ENCODE results near the gene MYL9. TPM values are rescaled to one million over a fixed set of nuclear protein-coding genes. Genes with fewer than 3 reads are reported as not detected.

MYL9 gene
- total and polyA plus RNA-seq, 2 of the 4 experiments (the other 2 are of a cell fraction), result 97.5 to 425 TPM

GRCh38 chr20:36547186-36548005 lies 6.1 kb downstream of the MYL9 start:
- intact Hi-C loops (cut with micrococcal nuclease), result no loop called here
- peaks cover 51% of the 10 kb centered on the region for H3K36me3 ChIP-seq (ENCODE audit: control insufficient read depth, insufficient read depth, low read length)
- dilution Hi-C loops (cut with HindIII; ENCODE audit: low sequenced_read_pairs, unreplicated experiment), result no loop called here
- no peak overlapping the region for H2BK20ac ChIP-seq (ENCODE audit: low read depth, low read length)
- no peak overlapping the region for H3K9ac ChIP-seq (ENCODE audit: low read depth, low read length)
- H4K91ac ChIP-seq (ENCODE audit: insufficient read depth, low read depth, low read length), result no peak overlapping the region
- no peak overlapping the region for H3K14ac ChIP-seq (replicated peaks; ENCODE audit: low read depth, low read length)
- H3K27me3 ChIP-seq (ENCODE audit: control insufficient read depth, insufficient read depth, low read length), result no peaks in the 10 kb centered on the region
- no peak overlapping the region for H3K18ac ChIP-seq (ENCODE audit: low read depth, low read length)
- H3K9me1 ChIP-seq (ENCODE audit: insufficient read depth, low read length), result peaks cover 21% of the 10 kb centered on the region
- DNase-seq, result no peak
- no peak overlapping the region for H4K5ac ChIP-seq (ENCODE audit: low read depth, low read length)
- H2BK5ac ChIP-seq (ENCODE audit: low read depth, low read length, poor library complexity, severe bottlenecking), result no peak overlapping the region
- H2AK9ac ChIP-seq (replicated peaks; ENCODE audit: low read depth, low read length, poor library complexity), result no peak overlapping the region
- no peak overlapping the region for H3K4me3 ChIP-seq (ENCODE audit: insufficient read depth, low read depth, low read length)
- peaks cover 19% of the 10 kb centered on the region for H3K4me1 ChIP-seq (ENCODE audit: control insufficient read depth, insufficient read depth, low read length)
- H3K56ac ChIP-seq (ENCODE audit: extremely low read depth, insufficient read depth, low read length), result no peak overlapping the region
- H4K20me1 ChIP-seq (ENCODE audit: insufficient read depth, low read length), result peaks cover 88% of the 10 kb centered on the region
- no peak overlapping the region for H3K27ac ChIP-seq (ENCODE audit: insufficient read depth, low read length)
- WGBS, 2 experiments (ENCODE audit: extremely low coverage in 2 of 2, insufficient read length in 1 of 2), result no CpG with 5 or more reads among the region's 12 CpGs
- no peak overlapping the region for H3K4ac ChIP-seq (ENCODE audit: low read depth, low read length)
- peaks cover 16 to 81% of the 10 kb centered on the region in 2 experiments; a peak in 3 of 4 replicates for H3K79me1 ChIP-seq (ENCODE audit: low read depth in 1 of 2, low read length in 2 of 2)
- H2AFZ ChIP-seq (replicated peaks; ENCODE audit: low read length, poor library complexity), result no peak overlapping the region
- no peak overlapping the region for H2BK15ac ChIP-seq (ENCODE audit: low read depth, low read length)
- no peak for ATAC-seq (ENCODE audit: low read depth)
- BruUV-seq (replicated peaks), result no TSS peak
- CTCF ChIA-PET, result no interaction called here
- no peak overlapping the region for H4K8ac ChIP-seq (ENCODE audit: low read depth in 2 of 2, low read length in 2 of 2)
- H2BK120ac ChIP-seq (ENCODE audit: low read depth, low read length), result no peak overlapping the region
- no peak overlapping the region for H3K4me2 ChIP-seq (ENCODE audit: low read depth, low read length)
- in situ Hi-C loops (cut with MboI; ENCODE audit: low sequenced_read_pairs), result no loop called here
- no peaks in the 10 kb centered on the region for H3K9me3 ChIP-seq (ENCODE audit: control insufficient read depth, insufficient read depth, low read length)
- H2AK5ac ChIP-seq (ENCODE audit: low read depth, low read length), result no peak overlapping the region
- POLR2A ChIA-PET (ENCODE audit: unreplicated experiment), result interaction anchor here (0.6 kb wide), 1 partner anchor 10 kb away, joined by 3 read pairs; no protein-coding TSS in a partner anchor
- no peak overlapping the region for H3K23ac ChIP-seq (ENCODE audit: low read depth, low read length)
- no peak for TF ChIP-seq USF2 (IDR thresholded peaks at IDR 0.05; ENCODE audit: low read depth, low read length)
- TF ChIP-seq, protein P1, sequence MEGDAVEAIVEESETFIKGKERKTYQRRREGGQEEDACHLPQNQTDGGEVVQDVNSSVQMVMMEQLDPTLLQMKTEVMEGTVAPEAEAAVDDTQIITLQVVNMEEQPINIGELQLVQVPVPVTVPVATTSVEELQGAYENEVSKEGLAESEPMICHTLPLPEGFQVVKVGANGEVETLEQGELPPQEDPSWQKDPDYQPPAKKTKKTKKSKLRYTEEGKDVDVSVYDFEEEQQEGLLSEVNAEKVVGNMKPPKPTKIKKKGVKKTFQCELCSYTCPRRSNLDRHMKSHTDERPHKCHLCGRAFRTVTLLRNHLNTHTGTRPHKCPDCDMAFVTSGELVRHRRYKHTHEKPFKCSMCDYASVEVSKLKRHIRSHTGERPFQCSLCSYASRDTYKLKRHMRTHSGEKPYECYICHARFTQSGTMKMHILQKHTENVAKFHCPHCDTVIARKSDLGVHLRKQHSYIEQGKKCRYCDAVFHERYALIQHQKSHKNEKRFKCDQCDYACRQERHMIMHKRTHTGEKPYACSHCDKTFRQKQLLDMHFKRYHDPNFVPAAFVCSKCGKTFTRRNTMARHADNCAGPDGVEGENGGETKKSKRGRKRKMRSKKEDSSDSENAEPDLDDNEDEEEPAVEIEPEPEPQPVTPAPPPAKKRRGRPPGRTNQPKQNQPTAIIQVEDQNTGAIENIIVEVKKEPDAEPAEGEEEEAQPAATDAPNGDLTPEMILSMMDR (conservative IDR thresholded peaks at IDR 0.05; ENCODE audit: low read depth, low read length), result no peak
- TF ChIP-seq ELK1 (IDR thresholded peaks at IDR 0.05; ENCODE audit: borderline replicate concordance, low read depth, low read length), result no peak
- TF ChIP-seq RAD21 (IDR thresholded peaks at IDR 0.05; ENCODE audit: low read length), result no peak
- no peak for TF ChIP-seq RFX5 (IDR thresholded peaks at IDR 0.05; ENCODE audit: low read depth, low read length)
- no peak for TF ChIP-seq MAZ (IDR thresholded peaks at IDR 0.05; ENCODE audit: borderline replicate concordance, low read depth, low read length)
- no peak for TF ChIP-seq RCOR1 (IDR thresholded peaks at IDR 0.05; ENCODE audit: insufficient replicate concordance, low read length)
- no peak for TF ChIP-seq MAFK (IDR thresholded peaks at IDR 0.05; ENCODE audit: low read depth, low read length)
- TF ChIP-seq CHD1 (IDR thresholded peaks at IDR 0.05; ENCODE audit: low read depth, low read length), result no peak
- TF ChIP-seq MXI1 (IDR thresholded peaks at IDR 0.05; ENCODE audit: borderline replicate concordance, low read depth, low read length), result no peak
- no peak for TF ChIP-seq FOS (IDR thresholded peaks at IDR 0.05; ENCODE audit: low read depth, low read length)
- no peak for TF ChIP-seq BHLHE40 (IDR thresholded peaks at IDR 0.05; ENCODE audit: low read depth, low read length)
- no peak for TF ChIP-seq POLR2A (IDR thresholded peaks at IDR 0.05; ENCODE audit: low read depth, low read length)
- no peak for TF ChIP-seq NFE2L2 (IDR thresholded peaks at IDR 0.05; ENCODE audit: low read depth, low read length)
- TF ChIP-seq SMC3 (IDR thresholded peaks at IDR 0.05; ENCODE audit: low read depth, low read length), result no peak
